Left lung (tissue), 10 donors: ENCODE data around the gene PLK5. TPM values are rescaled to one million over a fixed set of nuclear protein-coding genes. Genes with fewer than 3 reads are reported as not detected.

Experiments
- ATAC-seq: fragments of 200-7000 bp; cut with Tn5 transposase; one replicate; pipeline ENCODE4 v1.9.1; 2020; ENCODE audit warnings: moderate library complexity
- DNase-seq, 4 donors: peaks; one replicate each; pipeline ENCODE4 v3.0.0-alpha.2; 2013 to 2020
- H3K27ac ChIP-seq, 2 donors: fragments of 200-600 bp; sonication (generic) in 1 of 2; one replicate each; pipeline versions ENCODE4 v1.5.0 to v1.8.0; 2020 to 2021
- H3K27me3 ChIP-seq, 2 donors: fragments of 200-600 bp; sonication (generic) in 1 of 2; one replicate each; pipeline versions ENCODE4 v1.5.0 to v1.8.0; 2020 to 2021
- H3K36me3 ChIP-seq, 2 donors: fragments of 200-600 bp; sonication (generic) in 1 of 2; one replicate each; pipeline versions ENCODE4 v1.5.0 to v1.8.0; 2020 to 2021
- H3K4me1 ChIP-seq, 2 donors: fragments of 200-600 bp; one replicate each; pipeline ENCODE4 v1.8.0; 2021
- H3K4me3 ChIP-seq, 2 donors: fragments of 200-600 bp; sonication (generic) in 1 of 2; one replicate each; pipeline versions ENCODE4 v1.5.0 to v1.8.0; 2020 to 2021; ENCODE audit warnings: mild to moderate bottlenecking in 1 of 2
- H3K9me3 ChIP-seq, 2 donors: fragments of 200-600 bp; sonication (generic) in 1 of 2; one replicate each; pipeline versions ENCODE4 v1.5.0 to v1.8.0; 2020 to 2021
- intact Hi-C, 2 donors: fragments of 100-400 bp; cut with DNase I; formaldehyde crosslinking; loops; one replicate each; pipeline versions ENCODE4 v1.11.2 to v1.14.2; 2022
- polyA plus RNA-seq, 6 donors: library from polyadenylated mRNA; unstranded; fragments of 120-200 nt; gene quantifications; one replicate each; pipeline ENCODE4 v1.2.1, GENCODE V29; 2013; ENCODE audit not compliant: insufficient read length in 6 of 6
- total RNA-seq, 2 donors: library from RNA; stranded (reverse); fragmentation: NEBNext Ultra II Directional; extraction: Animal tissue kit (Norgen Biotek cat#: 25700); gene quantifications; one replicate each; pipeline ENCODE4 v1.2.1, GENCODE V29; 2021
- TF ChIP-seq, protein P1 (sequence below), 2 donors: fragments of 200-600 bp; sonication (generic) in 1 of 2; IDR thresholded peaks; one replicate each; pipeline versions ENCODE4 v1.5.0 to v1.8.0; 2021; ENCODE audit warnings: antibody characterized with exemption in 2 of 2
- donor health status: DM: no; HTN: yes; CAD: no.
- donor health status: DM: no; HTN: no; CAD: no.

The PLK5 gene
- total and polyA plus RNA-seq, 8 donors = 0.09 to 0.32 (median 0.18) TPM; not detected in 2

DNA sequence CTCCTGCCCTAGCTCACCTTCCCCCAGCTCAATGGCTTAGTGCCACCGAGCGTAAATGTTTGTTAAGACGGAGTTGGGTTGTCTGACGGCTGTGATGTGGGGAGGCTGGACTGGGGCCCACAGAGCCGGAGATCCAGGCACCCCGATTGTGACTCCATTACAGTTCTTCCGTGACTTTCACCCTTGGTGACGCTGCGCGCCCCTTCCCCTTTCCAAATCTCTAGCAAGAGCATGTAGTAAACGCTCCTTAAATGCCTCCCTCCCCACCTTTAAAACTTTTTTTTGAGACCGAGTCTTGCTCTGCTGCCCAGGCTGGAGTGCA is 32.1 kb upstream of the PLK5 start:
- H3K4me1 ChIP-seq = peaks cover 5 to 18% of the 10 kb centered on the region in 2 donors
- no peak overlapping the region for H3K27ac ChIP-seq
- peaks cover 0 to 54% of the 10 kb centered on the region in 2 donors for H3K27me3 ChIP-seq
- H3K36me3 ChIP-seq = no peaks in the 10 kb centered on the region
- no peak overlapping the region for H3K4me3 ChIP-seq
- DNase-seq (no peak), ATAC-seq (no peak)
- TF ChIP-seq, protein P1, sequence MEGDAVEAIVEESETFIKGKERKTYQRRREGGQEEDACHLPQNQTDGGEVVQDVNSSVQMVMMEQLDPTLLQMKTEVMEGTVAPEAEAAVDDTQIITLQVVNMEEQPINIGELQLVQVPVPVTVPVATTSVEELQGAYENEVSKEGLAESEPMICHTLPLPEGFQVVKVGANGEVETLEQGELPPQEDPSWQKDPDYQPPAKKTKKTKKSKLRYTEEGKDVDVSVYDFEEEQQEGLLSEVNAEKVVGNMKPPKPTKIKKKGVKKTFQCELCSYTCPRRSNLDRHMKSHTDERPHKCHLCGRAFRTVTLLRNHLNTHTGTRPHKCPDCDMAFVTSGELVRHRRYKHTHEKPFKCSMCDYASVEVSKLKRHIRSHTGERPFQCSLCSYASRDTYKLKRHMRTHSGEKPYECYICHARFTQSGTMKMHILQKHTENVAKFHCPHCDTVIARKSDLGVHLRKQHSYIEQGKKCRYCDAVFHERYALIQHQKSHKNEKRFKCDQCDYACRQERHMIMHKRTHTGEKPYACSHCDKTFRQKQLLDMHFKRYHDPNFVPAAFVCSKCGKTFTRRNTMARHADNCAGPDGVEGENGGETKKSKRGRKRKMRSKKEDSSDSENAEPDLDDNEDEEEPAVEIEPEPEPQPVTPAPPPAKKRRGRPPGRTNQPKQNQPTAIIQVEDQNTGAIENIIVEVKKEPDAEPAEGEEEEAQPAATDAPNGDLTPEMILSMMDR (IDR thresholded peaks at IDR 0.05) = no peak
- no peaks in the 10 kb centered on the region for H3K9me3 ChIP-seq
- intact Hi-C loops = no loop called here

DNA sequence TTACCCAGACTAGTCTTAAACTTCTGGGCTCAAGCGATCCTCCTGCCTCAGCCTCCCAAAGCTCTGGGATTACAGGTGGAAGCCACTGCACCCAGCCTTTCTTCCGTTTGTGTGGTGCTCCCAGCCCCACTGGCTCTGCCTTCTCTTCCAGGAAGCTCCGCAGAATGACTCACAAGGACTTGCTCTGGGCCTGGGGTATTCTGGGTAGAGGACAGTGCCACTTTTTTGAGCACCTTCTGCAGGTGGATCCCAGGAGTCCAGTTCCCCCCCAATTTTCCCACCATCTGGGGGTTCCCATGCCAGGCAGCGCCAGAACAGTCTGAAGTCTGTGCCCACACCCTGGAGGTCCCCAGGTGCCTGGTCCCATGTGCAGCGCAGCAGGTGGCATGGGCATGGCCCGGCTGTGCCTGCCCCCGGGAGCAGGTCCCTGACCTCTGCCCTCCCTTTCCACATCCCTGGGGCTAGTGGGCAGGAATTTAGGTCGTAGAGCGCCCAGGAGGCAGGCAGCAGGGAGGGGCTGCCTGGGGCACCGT is 31.3 kb upstream of the PLK5 start:
- Histone ChIP-seq H3K27ac (no peak overlapping the region), H3K36me3 (no peaks in the 10 kb centered on the region), H3K4me1 (peaks cover 5 to 18% of the 10 kb centered on the region in 2 donors), H3K4me3 (no peak overlapping the region), H3K27me3 (peaks cover 0 to 62% of the 10 kb centered on the region in 2 donors), H3K9me3 (no peaks in the 10 kb centered on the region)
- DNase-seq (no peak), ATAC-seq (no peak)
- intact Hi-C loops = no loop called here
- TF ChIP-seq, protein P1 (IDR thresholded peaks at IDR 0.05) = no peak

DNA sequence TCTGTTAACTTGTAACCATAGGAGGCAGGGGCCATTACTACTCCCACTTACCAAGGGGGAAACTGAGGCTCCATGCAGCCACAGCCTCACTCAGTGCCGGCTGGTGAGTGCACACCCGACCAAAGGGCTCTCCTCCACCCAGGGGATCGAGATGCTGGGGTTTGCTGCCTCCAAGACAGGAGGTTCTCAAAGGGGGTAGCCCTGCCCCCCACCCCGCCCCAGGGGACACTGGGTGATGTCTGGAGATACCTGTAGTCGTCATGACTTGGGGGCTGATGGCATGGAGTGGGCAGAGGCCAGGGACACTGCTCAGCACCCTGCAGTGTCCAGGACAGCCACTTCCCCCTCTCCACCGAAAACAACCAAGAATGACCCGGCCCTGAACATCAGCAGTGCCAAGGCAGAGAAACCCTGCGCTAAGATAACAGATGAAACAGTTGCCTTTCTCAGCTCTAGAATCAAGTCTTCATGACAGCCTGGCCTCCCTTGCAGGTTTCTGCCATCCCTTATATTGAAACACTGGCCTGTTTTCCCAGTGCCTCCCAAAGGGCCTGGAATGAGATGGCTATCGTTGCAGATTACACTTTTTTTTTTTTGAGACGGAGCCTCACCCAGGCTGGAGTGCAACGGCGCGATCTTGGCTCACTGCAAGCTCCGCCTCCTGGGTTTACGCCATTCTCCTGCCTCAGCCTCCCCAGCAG is 29.6 kb upstream of the PLK5 start:
- DNase-seq (no peak), ATAC-seq (no peak)
- no peaks in the 10 kb centered on the region for H3K36me3 ChIP-seq
- H3K4me3 ChIP-seq = no peak overlapping the region
- peaks cover 0 to 70% of the 10 kb centered on the region in 2 donors for H3K27me3 ChIP-seq
- H3K4me1 ChIP-seq = peaks cover 5 to 17% of the 10 kb centered on the region in 2 donors
- H3K9me3 ChIP-seq = no peaks in the 10 kb centered on the region
- intact Hi-C loops = no loop called here
- TF ChIP-seq, protein P1 (IDR thresholded peaks at IDR 0.05) = no peak
- no peak overlapping the region for H3K27ac ChIP-seq

DNA sequence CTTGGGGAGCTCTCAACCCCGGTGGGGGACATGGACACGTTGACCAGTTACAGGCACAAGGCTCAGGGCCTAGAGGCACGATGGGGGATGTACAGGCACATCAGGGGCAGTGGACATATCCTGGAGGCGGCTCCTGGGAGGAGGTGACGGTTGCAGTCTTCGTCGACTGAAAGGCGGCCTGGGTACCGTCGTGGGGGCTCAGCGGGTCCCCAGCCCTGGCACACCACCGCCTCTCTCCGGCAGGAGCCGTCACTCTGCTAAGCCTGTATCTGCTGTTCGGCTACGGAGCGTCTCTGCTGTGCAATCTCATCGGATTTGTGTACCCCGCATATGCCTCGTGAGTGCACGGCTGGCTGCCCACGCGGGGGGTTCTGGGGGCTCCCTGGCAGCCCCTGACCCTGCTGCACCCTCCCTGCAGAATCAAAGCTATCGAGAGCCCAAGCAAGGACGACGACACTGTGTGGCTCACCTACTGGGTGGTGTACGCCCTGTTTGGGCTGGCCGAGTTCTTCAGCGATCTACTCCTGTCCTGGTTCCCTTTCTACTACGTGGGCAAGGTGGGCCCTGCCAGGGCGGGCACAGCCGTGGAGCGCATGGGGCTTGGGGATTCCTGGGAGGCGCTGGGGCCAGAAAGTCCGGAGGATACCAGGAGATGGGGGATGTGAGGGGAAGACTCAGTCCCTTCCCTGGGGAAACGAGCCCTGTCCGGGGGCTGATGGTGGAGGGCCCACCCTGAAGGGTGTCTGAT is 28.7 kb upstream of the PLK5 start:
- intact Hi-C loops = no loop called here
- Histone ChIP-seq H3K27ac (no peak overlapping the region), H3K4me3 (no peak overlapping the region), H3K36me3 (no peaks in the 10 kb centered on the region), H3K4me1 (peaks cover 0 to 7% of the 10 kb centered on the region in 2 donors), H3K27me3 (peaks cover 0 to 64% of the 10 kb centered on the region in 2 donors), H3K9me3 (no peaks in the 10 kb centered on the region)
- TF ChIP-seq, protein P1 (IDR thresholded peaks at IDR 0.05) = no peak
- no peak for DNase-seq
- no peak for ATAC-seq
